Measurements from ENCODE around the gene AUNIP.

DNA sequence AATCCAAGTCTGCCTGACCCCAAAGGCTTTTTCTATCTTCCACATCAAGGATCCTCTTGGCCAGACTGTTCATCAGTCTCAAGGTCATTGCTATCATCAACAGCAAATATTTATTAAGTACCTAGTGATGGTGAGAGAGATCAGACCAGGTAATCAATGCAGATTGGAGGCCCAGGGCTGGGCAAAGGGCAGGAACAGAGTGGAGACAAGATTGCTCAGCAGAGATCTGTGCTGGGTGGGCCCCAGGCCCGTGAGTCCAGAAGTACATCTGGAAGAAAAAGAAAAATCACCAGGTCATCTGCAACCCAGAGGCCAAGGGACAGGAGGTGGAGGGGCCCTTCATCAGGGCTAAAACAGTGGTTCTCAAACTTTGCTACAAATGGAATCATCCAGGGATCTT lies 26.3 kb upstream of the AUNIP start:
- TF ChIP-seq EZH2 (IDR thresholded peaks at IDR 0.05) (no peak), POLR2AphosphoS5 (IDR thresholded peaks at IDR 0.05; ENCODE audit: low read depth, low read length) (no peak), SIN3A (IDR thresholded peaks at IDR 0.05; ENCODE audit: low read depth) (no peak)
- TF ChIP-seq, protein P1, sequence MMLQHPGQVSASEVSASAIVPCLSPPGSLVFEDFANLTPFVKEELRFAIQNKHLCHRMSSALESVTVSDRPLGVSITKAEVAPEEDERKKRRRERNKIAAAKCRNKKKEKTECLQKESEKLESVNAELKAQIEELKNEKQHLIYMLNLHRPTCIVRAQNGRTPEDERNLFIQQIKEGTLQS (IDR thresholded peaks at IDR 0.05), result no peak

Data from HCT116 (cell line).